ENCODE results near the gene GALNT17. TPM values are rescaled to one million over a fixed set of nuclear protein-coding genes. Genes with fewer than 3 reads are reported as not detected.

The GALNT17 gene
- total and polyA plus RNA-seq, 2 experiments from 2014 or later = 11.1 to 65.6 TPM

GRCh38 chr7:71193099-71193810 lies 61.3 kb downstream of the GALNT17 start:
- DNase-seq (ENCODE audit: low spot score) (no peak), ATAC-seq (no peak)
- no peaks in the 10 kb centered on the region for H3K27me3 ChIP-seq (ENCODE audit: insufficient read depth)
- no peak overlapping the region for H3K27ac Mint-ChIP-seq
- no peaks in the 10 kb centered on the region for H3K9me2 ChIP-seq (ENCODE audit: insufficient read depth)
- TF ChIP-seq CTCF (conservative IDR thresholded peaks at IDR 0.05; ENCODE audit: low read depth in 2 of 2) = no peak
- no peak for TF ChIP-seq ZNF114 (CRISPR knock-in tag; IDR thresholded peaks at IDR 0.05)
- TF ChIP-seq REST (IDR thresholded peaks at IDR 0.05; ENCODE audit: unreplicated experiment) = no peak
- no peak for TF ChIP-seq JUNB (IDR thresholded peaks at IDR 0.05; ENCODE audit: unreplicated experiment)
- TF ChIP-seq ZNF462 (CRISPR knock-in tag; IDR thresholded peaks at IDR 0.05) = no peak
- no peak for TF ChIP-seq ETS1 (IDR thresholded peaks at IDR 0.05)
- no peak for TF ChIP-seq POLR2AphosphoS5 (IDR thresholded peaks at IDR 0.05; ENCODE audit: low read depth)
- no peak for TF ChIP-seq EZH2 (IDR thresholded peaks at IDR 0.05; ENCODE audit: low read depth, unreplicated experiment)
- TF ChIP-seq CREB1 (CRISPR knock-in tag; IDR thresholded peaks at IDR 0.05; ENCODE audit: low read depth) = no peak
- TF ChIP-seq STAT1 (IDR thresholded peaks at IDR 0.05; ENCODE audit: unreplicated experiment) = no peak
- TF ChIP-seq EZH2phosphoT487 (IDR thresholded peaks at IDR 0.05; ENCODE audit: unreplicated experiment) = no peak
- no peak for TF ChIP-seq NANOG (IDR thresholded peaks at IDR 0.05; ENCODE audit: borderline replicate concordance)
- no peak for TF ChIP-seq ZNF331 (CRISPR knock-in tag; IDR thresholded peaks at IDR 0.05; ENCODE audit: low read depth)
- peaks cover 7% of the 10 kb centered on the region; the same call in 1 of the 2 replicates for H3K36me3 ChIP-seq (ENCODE audit: insufficient read depth)
- no peak overlapping the region for H3K4me3 ChIP-seq
- H2AFZ ChIP-seq = no peak overlapping the region
- H3K4me3 Mint-ChIP-seq = no peak overlapping the region
- no peak overlapping the region for H3K27ac ChIP-seq (ENCODE audit: low read depth)
- H3K79me2 ChIP-seq (replicated peaks; ENCODE audit: insufficient read depth) = peaks cover 98% of the 10 kb centered on the region
- no peak overlapping the region for H3K4me2 ChIP-seq
- H3K4me1 ChIP-seq (ENCODE audit: insufficient read depth) = no peaks in the 10 kb centered on the region
- no peaks in the 10 kb centered on the region for H3F3A ChIP-seq (replicated peaks; ENCODE audit: low read depth)
- peaks cover 25% of the 10 kb centered on the region for H3K9me3 Mint-ChIP-seq
- H3K36me3 Mint-ChIP-seq (ENCODE audit: low read depth) = peaks cover 49% of the 10 kb centered on the region
- H3K27me3 Mint-ChIP-seq (ENCODE audit: insufficient read depth, low read depth, poor library complexity) = peaks cover 3% of the 10 kb centered on the region
- H4K20me1 ChIP-seq (replicated peaks; ENCODE audit: insufficient read depth) = peaks cover 4% of the 10 kb centered on the region
- H3K4me1 Mint-ChIP-seq = peaks cover 2% of the 10 kb centered on the region; the same call in 1 of the 3 replicates

Measured in GM23338 (cell line).